ENCODE data around the gene SNX5. TPM values are rescaled to one million over a fixed set of nuclear protein-coding genes. Genes with fewer than 3 reads are reported as not detected.
A peak's percentile ranks its signal among the peaks of the same experiment; 100 is the strongest.

SNX5 gene
- polyA plus RNA-seq (2013, experiment 1 of 2; ENCODE audit: insufficient read length): 107 TPM
- polyA plus RNA-seq (2013, experiment 2 of 2; ENCODE audit: insufficient read length): 75.6 TPM

DNA sequence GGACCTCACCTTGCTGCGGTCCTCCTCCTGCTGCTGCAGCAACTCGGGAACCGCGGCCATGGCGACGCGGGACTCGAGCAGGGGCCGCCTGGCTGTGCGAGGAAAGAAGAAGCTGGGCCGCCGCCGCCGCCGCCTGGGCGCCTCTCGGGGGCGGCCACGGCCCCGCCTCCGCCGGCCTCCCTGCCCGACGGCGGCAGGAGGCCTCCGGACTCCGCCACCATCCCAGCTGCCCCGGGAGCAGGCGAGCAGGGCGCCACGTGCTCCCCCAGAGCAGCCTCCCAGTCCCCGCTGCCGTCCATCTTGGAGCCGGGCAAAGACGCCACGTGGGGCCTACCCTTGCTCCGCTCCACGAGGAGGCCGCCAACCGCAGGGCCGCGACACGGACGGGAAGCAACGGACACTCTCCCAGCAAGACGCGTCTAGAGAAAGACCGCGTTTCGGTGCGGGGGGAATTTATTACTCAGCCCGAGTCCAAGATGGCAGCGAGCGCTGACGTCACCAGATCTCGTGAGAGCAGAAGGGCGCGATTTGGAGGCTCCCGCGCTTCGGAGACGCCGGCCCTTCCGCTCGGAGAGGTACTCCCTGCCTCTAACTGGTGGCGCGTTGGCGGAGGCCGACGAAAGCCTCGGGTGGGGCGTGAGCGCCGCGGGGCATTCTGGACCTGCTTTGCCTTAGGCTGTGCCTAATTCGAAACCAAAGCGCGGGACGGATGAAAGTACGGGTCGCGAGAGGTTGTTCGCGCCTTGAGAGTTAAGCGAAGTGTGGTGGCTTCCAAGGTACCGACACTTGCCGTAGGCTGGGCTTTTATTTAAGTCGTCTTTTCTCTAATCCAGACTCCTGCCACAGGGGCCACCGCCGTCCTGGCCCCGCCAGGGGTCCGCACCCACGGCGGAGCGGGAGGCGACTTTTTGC lies at the start of gene SNX5, which contains the start of gene MGME1:
SNX5 (minus strand) TSS at position 429 of the 912 bp plus-strand sequence; CDS start at position 60, 369 bp downstream.
MGME1 (plus strand) TSS at position 653 of the 912 bp plus-strand sequence. CDS start 842 bp downstream, outside the sequence.
- DNase-seq: peak; percentile 99

GRCh38 chr20:18018100-18018499 lies 49.5 kb upstream of the SNX5 start:
- DNase-seq: no peak

DNA sequence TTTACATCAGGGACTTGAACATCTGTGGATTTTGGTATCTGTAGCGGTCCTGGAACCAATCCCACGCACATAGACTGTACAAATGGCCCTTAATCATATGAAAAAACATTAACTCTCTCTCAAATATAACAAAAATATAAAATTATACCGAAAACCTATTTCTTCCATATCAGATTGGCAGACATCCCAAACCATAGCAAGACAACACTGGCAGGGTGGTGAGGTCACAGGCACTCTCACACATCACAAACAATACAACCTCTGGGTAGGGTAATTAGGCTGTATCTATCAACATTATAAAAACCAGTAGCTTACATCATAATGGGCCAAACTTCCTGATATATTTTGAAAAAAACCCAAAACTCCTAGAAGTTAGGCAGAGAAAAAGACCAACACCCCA lies 48.2 kb upstream of the SNX5 start:
- DNase-seq: no peak

- no peak for DNase-seq
These were observed 45.8 kb upstream of the SNX5 start for GRCh38 chr20:18014411-18014810.

DNA sequence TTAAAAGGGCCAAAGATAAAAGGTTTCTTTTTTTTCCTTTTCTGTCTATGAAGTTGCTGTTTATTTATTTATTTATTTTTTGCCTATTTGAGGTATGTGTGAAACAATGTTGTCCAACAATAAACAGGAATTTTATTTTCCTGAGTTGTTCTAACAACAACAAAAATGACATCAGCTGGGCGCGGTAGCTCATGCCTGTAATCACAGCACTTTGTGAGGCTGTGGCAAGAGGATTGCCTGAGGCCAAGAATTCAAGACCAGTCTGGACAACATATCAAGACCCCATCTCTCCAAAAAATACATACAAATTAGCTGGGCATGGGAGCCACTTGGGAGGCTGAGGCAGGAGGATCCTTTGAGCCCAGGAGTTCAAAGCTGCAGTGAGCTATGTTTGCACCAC lies 44.3 kb upstream of the SNX5 start:
- no peak for DNase-seq

DNA sequence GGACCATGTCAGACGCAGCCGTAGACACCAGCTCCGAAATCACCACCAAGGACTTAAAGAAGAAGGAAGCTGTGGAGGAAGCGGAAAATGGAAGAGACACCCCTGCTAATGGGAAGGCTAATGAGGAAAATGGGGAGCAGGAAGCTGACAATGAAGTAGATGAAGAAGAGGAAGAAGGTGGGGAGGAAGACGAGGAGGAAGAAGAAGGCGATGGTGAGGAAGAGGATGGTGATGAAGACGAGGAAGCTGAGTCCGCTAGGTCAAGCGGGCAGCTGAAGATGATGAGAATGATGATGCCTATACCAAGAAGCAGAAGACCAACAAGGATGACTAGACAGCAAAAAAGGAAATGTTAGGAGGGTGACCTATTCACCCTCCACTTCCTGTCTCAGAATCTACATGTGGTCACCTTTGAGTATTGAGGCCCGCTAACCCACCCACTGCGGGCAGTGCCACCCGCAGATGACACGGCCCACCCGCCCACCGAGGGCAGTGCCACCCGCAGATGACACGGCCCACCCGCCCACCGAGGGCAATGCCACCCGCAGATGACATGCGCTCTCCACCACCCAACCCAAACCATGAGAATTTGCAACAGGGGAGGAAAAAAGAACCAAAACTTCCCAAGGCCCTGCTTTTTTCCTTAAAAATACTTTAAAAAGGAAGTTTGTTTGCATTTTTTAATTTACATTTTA lies 43.5 kb upstream of the SNX5 start:
- no peak for DNase-seq

GRCh38 chr20:18011482-18011881 lies 42.9 kb upstream of the SNX5 start:
- no peak for DNase-seq

- DNase-seq: no peak
These were observed 40.5 kb upstream of the SNX5 start for GRCh38 chr20:18009116-18009515.

DNA sequence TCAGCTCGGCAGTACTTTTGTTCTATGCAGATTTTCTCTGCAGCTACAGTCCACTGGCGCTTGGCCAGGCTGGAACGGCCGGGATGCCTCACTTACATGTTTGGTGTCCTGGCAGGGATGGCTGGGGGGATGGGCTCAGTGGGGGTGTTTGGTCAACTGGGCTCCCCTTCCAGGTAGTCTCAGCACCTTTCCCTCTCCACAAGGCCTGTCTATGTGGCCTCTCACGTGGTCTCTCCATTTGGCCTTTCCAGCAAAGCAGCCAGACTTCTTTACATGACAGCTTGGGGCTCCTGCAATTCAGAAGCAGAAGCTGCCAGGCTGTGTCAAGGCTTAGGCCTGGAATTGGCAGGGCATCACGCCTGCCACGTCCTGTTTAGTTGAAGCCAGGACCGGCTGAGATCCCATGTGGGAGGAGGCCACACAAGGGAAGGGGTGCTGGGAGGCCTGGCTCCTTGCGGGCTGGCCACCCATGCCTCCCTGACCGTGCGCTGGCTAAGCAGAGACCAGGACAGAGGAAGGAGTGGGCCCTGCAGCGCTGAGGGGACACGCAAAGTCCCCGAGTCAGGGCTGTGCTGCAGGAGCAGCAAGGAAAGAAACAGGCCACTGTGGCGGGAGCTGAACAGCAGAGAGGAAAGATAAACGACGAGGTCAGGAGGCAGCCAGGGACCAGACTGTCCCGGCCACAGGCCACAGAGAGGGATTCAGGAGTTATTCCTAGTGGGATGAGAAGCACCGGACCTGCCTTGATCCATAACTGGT lies 39.1 kb upstream of the SNX5 start:
- DNase-seq: no peak

DNA sequence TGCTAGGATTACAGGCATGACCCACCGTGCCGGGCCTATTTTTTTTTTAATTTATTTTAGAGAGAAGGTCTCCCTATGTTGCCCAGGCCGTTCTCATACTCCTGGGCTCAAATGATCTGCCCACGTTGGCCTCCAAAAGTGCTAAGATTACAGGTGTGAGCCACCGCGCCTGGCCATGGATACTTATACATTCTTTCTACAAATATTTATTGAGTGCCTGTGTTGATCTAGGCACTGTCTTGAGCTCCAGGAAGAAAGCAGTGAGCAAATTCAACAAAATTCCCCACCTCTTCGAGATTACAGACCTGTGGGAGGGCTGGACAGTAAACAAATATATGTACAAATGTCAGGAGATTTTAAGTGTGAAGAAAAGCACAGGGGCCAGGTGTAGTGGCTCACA lies 38.1 kb upstream of the SNX5 start:
- no peak for DNase-seq

GRCh38 chr20:18005990-18006364 lies 37.4 kb upstream of the SNX5 start:
- no peak for DNase-seq

GRCh38 chr20:18005170-18005989 lies 36.8 kb upstream of the SNX5 start:
- no peak for DNase-seq

- no peak for DNase-seq
These were observed 35.9 kb upstream of the SNX5 start for GRCh38 chr20:18004384-18005031.

GRCh38 chr20:18003897-18004296 lies 35.3 kb upstream of the SNX5 start:
- DNase-seq: no peak

DNA sequence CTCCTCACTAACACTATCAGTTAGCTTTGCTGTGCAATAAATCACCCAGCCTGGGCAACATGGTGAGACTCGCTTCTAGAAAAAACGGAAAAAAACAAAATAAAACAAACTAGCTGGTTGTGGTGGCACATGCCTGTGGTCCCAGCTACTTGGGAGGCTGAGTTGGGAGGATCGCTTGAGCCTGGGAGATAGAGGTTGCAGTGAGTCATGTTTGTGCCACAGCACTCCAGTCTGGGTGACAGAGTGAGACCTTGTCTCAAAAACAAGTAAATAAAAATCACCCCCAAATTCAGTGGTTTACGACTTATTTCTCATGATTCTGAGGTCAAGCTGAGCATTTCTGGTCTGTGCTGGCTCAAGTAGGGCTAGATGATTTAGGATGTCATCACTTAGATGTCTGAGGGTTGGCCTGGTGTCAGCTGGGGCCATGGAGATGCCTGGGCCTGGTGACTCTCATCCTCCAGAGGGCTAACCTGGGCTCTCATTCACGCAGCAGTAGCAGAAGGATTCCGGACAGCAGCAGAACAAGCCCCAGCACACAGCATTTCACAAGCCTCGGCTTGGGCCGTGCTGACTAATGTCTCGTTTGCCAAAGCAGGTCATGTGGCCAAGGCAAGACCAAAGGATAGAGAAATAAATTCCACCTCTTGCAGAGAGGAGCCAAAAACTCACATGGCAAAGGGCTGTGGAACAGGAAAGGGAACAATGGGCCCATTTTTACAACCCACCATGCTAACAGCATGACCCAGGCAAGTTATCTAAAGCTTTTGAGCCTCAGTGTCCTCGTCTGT lies 32.7 kb upstream of the SNX5 start:
- peak; percentile 10 for DNase-seq

GRCh38 chr20:17999566-17999965 lies 31.0 kb upstream of the SNX5 start:
- no peak for DNase-seq

DNA sequence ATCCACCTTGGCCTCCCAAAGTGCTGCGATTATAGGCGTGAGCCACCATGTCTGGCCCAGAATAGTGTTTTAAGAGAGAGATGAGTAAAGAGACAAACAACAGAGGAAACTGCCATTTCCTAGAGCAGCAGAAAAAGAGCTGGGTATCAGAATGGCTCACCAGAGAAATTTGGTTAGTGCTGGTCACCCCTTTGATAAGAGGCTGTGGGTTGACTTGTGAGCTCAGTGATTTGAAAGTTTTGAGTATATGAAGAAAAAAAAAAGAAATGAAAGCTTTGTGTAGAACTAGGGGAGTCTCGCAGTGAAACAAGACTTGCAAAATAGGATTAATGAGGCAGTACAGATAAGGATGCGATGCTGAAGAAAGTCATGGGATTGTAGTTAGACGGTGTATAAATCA lies 29.9 kb upstream of the SNX5 start:
- no peak for DNase-seq

GRCh38 chr20:17995967-17996819 lies 27.6 kb upstream of the SNX5 start:
- DNase-seq: peak; percentile 65

DNA sequence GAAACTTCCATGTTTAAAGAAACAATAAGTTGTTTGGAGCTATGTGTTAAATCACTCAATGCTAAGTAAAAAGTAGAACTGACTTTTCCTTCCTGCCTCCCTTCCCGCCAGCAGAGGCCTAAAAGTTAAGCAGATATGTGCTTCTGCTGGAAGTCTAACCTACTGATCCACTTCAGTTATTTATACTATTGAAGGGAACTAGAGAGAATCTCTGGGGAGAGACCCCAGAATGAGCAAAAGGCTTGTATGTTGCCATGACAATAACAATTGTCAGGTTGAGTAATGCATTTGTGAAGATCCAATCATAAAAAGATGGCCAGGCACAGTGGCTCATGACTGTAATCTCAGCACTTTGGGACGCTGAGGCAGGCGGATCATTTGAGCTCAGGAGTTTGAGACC lies 25.0 kb upstream of the SNX5 start:
- no peak for DNase-seq
